DOHH2 (cell line): ENCODE results near the gene CTTNBP2.

Experiments used
- EZH2phosphoT487 ChIP-seq: fragments of 200-600 bp; sonication (generic); IDR thresholded peaks from 2 replicates; pipeline ENCODE4 v1.6.1; 2017; ENCODE audit warnings: borderline replicate concordance, mild to moderate bottlenecking, antibody characterized with exemption, low read length, moderate library complexity, mixed read lengths
- TF ChIP-seq, protein P1 (sequence below): fragments of 200-600 bp; sonication (generic); IDR thresholded peaks from one replicate; pipeline ENCODE4 v1.5.1; 2014; ENCODE audit warnings: antibody characterized with exemption, mild to moderate bottlenecking, low read depth, low read length; ENCODE audit not compliant: poor library complexity, severe bottlenecking

DNA sequence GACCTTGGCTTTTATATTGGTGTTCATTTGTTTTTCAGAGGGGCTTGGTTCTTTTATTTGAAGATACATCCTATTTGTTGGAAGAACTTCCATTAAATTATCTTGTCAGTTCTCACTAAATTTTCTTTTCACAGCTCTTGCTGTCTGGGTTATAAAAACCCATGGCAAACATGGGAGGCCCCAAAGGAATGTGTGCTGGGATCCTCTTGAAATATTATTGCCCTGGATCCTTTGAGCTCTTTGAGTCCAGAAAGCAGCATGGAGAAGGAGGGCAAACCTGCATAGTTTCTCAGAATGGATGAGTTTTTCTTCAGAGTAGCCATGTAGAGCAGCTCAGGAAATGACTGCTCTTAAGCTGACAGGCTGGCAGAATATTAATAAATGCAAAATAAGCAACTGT is 187.4 kb downstream of the CTTNBP2 start:
- TF ChIP-seq, protein P1, sequence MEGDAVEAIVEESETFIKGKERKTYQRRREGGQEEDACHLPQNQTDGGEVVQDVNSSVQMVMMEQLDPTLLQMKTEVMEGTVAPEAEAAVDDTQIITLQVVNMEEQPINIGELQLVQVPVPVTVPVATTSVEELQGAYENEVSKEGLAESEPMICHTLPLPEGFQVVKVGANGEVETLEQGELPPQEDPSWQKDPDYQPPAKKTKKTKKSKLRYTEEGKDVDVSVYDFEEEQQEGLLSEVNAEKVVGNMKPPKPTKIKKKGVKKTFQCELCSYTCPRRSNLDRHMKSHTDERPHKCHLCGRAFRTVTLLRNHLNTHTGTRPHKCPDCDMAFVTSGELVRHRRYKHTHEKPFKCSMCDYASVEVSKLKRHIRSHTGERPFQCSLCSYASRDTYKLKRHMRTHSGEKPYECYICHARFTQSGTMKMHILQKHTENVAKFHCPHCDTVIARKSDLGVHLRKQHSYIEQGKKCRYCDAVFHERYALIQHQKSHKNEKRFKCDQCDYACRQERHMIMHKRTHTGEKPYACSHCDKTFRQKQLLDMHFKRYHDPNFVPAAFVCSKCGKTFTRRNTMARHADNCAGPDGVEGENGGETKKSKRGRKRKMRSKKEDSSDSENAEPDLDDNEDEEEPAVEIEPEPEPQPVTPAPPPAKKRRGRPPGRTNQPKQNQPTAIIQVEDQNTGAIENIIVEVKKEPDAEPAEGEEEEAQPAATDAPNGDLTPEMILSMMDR, result no peak
- TF ChIP-seq EZH2phosphoT487, result no peak
